Measurements from ENCODE around the gene ABCA3. TPM values are rescaled to one million over a fixed set of nuclear protein-coding genes. Genes with fewer than 3 reads are reported as not detected.

ABCA3 gene
- total RNA-seq, result 75.9 TPM

DNA sequence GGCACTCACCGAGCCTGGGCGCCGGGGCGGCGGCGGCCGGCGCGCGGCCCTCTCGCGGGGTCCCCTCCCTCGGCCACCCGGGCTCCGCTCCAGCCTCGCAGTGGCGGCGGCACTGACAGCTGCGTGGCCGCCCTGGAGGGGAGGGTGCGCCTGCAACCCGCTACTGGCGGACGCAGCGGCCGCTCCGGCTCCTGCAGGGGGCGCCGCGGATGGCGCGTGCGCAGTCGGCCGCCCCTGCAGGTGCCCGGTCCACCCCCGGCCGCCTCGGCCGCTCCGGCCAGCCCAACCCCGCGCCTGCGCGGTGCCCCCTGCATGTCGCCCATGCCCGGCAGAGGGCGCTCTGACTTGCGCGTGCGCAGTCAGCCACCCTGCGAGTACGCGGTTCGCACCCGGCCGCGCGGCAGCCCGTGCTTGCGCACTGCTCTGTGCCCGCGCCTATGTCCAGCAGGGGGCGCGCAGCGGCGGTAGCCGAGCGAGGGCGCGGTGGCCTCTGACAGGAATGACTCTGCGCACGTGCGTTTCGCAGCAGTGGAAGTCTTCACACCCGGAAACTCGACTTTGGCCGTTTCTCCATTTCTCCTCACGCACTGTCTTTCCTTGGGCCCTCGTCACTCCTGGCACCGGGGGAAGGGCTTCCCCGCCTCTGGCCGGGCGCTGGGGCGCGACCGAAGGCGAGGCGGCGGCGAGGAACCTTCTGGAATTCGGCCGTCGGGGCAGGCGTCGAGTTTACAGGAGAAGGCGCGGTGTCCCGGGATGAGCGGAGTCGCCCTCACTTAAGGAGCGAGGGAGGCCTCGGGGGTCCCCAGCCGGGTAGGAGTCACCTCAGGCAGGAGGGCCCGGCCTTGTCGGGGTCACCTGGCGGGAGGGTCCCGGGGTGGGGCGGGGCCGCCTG lies at the start of gene ABCA3:
ABCA3 (minus strand) TSS at position 165 of the 892 bp plus-strand sequence. CDS start 14,262 bp downstream, outside the sequence.

GRCh38 chr16:2267913-2268666 lies 72.4 kb downstream of the ABCA3 start, which contains the start of gene RNPS1:
TSS of gene RNPS1 (minus strand) at chr16:2268126. CDS start at chr16:2264643, 3,483 bp downstream.

GRCh38 chr16:2251296-2252111 lies 89.0 kb downstream of the ABCA3 start, which contains the start of gene ECI1:
TSS of gene ECI1 (minus strand) at chr16:2251587. CDS start at chr16:2251566, 21 bp downstream.

DNA sequence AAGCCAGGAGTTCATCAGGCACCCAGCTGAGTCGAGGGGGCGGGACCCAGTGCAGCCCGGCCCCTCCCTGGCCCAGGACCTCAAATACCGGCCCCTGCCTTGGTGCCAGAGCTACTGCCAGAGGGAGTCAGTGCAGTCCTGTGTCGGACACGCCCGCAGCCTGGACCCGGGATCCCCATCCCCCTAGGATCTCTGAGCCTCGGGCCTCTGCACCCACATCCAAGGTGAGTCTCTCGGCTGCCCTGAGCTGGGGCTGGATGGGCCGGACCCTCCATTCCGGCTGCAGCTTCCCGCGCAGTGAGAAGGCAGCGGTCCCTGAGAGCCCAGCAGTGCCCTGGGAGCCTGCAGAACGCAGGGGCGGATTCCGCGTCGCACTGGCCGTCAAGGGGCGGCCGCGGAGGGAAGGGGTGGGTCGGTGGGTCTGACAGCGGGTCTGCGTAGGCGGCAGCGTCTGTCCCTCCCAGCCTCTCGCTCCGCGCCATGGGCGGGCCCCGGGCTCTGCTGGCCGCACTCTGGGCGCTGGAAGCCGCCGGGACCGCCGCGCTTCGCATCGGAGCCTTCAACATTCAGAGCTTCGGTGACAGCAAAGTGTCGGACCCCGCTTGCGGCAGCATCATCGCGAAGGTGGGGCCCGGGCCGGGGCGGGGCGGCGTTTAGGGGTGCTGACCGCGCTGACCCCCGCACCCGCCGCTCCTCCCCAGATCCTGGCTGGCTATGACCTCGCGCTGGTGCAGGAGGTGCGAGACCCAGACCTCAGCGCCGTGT lies 104.0 kb downstream of the ABCA3 start, which contains the start of gene DNASE1L2:
DNASE1L2 (plus strand) TSS at position 108 of the 765 bp plus-strand sequence; CDS start at position 481, 373 bp downstream.

Small RNA genes within 50 kb of the gene (small RNA-seq; reads per million reads assigned to genes)
- gene MIR3677 (not detected), gene MIR4717 (not detected)

Other genes with a start within 250 kb of the ABCA3 start
- gene PKD1, start 204.8 kb downstream of the ABCA3 start, total RNA-seq, result 78.2 TPM
- gene RAB26, start 192.1 kb downstream of the ABCA3 start, total RNA-seq, result 8.1 TPM
- 23.5 TPM for gene TRAF7, start 184.9 kb downstream of the ABCA3 start, total RNA-seq
- gene CASKIN1, start 144.1 kb downstream of the ABCA3 start, total RNA-seq, result 41.3 TPM
- 11.3 TPM for gene MLST8, start 135.3 kb downstream of the ABCA3 start, total RNA-seq
- 6.2 TPM for gene BRICD5, start 129.9 kb downstream of the ABCA3 start, total RNA-seq
- 17.5 TPM for gene PGP, start 125.9 kb downstream of the ABCA3 start, total RNA-seq
- 21.7 TPM for gene E4F1, start 117.1 kb downstream of the ABCA3 start, total RNA-seq
- 2.8 TPM for gene DNASE1L2, start 104.3 kb downstream of the ABCA3 start, total RNA-seq
- gene ECI1, start 89.1 kb downstream of the ABCA3 start, total RNA-seq, result 17.5 TPM
- gene RNPS1, start 72.6 kb downstream of the ABCA3 start, total RNA-seq, result 103 TPM
- 13.4 TPM for gene CCNF, start 88.7 kb upstream of the ABCA3 start, total RNA-seq
- 6.5 TPM for gene TEDC2, start 119.4 kb upstream of the ABCA3 start, total RNA-seq
- 5.1 TPM for gene NTN3, start 130.6 kb upstream of the ABCA3 start, total RNA-seq
- 47.7 TPM for gene TBC1D24, start 134.4 kb upstream of the ABCA3 start, total RNA-seq
- gene ATP6V0C, start 173.2 kb upstream of the ABCA3 start, total RNA-seq, result 48.4 TPM
- gene AMDHD2, start 179.6 kb upstream of the ABCA3 start, total RNA-seq, result 15.2 TPM
- 0.92 TPM for gene CEMP1, start 190.7 kb upstream of the ABCA3 start, total RNA-seq
- 31.6 TPM for gene PDPK1, start 197.3 kb upstream of the ABCA3 start, total RNA-seq